NCI-H446 (cell line): Measurements from ENCODE around the gene GAREM2.

Experiments
- DNase-seq, 2 experiments: peaks; one replicate each; lab custom pipeline; 2025; lab: John Stamatoyannopoulos, UW

Gene GAREM2

GRCh38 chr2:26237868-26238267, 65.0 kb downstream of the GAREM2 start:
- DNase-seq: no peak

GRCh38 chr2:26238311-26238958, 65.5 kb downstream of the GAREM2 start:
- peak in 1 of 2 experiments; percentile 22 for DNase-seq
